ENCODE results near the gene PALMD. TPM values are rescaled to one million over a fixed set of nuclear protein-coding genes. Genes with fewer than 3 reads are reported as not detected.

PALMD gene
- total RNA-seq, 1 donor from 2014 or later: 119 TPM

GRCh38 chr1:99629164-99629563, 16.7 kb upstream of the PALMD start:
- ATAC-seq (no peak), DNase-seq (ENCODE audit: low spot score) (no peak)
- intact Hi-C loops (cut with DNase I): no loop called here

- ATAC-seq (no peak), DNase-seq (ENCODE audit: low spot score) (no peak)
- intact Hi-C loops (cut with DNase I): no loop called here
Observed at GRCh38 chr1:99634971-99635624, 10.8 kb upstream of the PALMD start.

GRCh38 chr1:99635664-99636063, 10.2 kb upstream of the PALMD start:
- ATAC-seq: no peak
- DNase-seq (ENCODE audit: low spot score): no peak
- intact Hi-C loops (cut with DNase I): no loop called here

GRCh38 chr1:99636647-99637175, 9.2 kb upstream of the PALMD start:
- intact Hi-C loops (cut with DNase I): no loop called here
- DNase-seq (ENCODE audit: low spot score): no peak
- ATAC-seq: no peak

- intact Hi-C loops (cut with DNase I): no loop called here
- DNase-seq (ENCODE audit: low spot score) (no peak), ATAC-seq (no peak)
Observed at GRCh38 chr1:99638853-99639252, 7.1 kb upstream of the PALMD start.

GRCh38 chr1:99639408-99639807, 6.5 kb upstream of the PALMD start:
- intact Hi-C loops (cut with DNase I): no loop called here

GRCh38 chr1:99639945-99640344, 6.0 kb upstream of the PALMD start:
- no peak for DNase-seq (ENCODE audit: low spot score)
- intact Hi-C loops (cut with DNase I): no loop called here

More at GRCh38 chr1:99639408-99639807, 6.5 kb upstream of the PALMD start:
- no peak for ATAC-seq
- DNase-seq (ENCODE audit: low spot score): no peak

GRCh38 chr1:99640672-99641071, 5.2 kb upstream of the PALMD start:
- DNase-seq (ENCODE audit: low spot score) (no peak), ATAC-seq (no peak)
- intact Hi-C loops (cut with DNase I): no loop called here

More at GRCh38 chr1:99639945-99640344, 6.0 kb upstream of the PALMD start:
- ATAC-seq: no peak

GRCh38 chr1:99641558-99641957, 4.4 kb upstream of the PALMD start:
- intact Hi-C loops (cut with DNase I): no loop called here
- no peak for DNase-seq (ENCODE audit: low spot score)
- ATAC-seq: no peak

- DNase-seq (ENCODE audit: low spot score): no peak
- ATAC-seq: no peak
- intact Hi-C loops (cut with DNase I): no loop called here
Observed at GRCh38 chr1:99642053-99642452, 3.9 kb upstream of the PALMD start.

- intact Hi-C loops (cut with DNase I): no loop called here
- DNase-seq (ENCODE audit: low spot score): no peak
- no peak for ATAC-seq
Observed at GRCh38 chr1:99643021-99643779, 2.7 kb upstream of the PALMD start.

GRCh38 chr1:99644279-99645004, 1.5 kb upstream of the PALMD start:
- intact Hi-C loops (cut with DNase I): no loop called here

GRCh38 chr1:99645203-99645602, 710 bp upstream of the PALMD start:
- intact Hi-C loops (cut with DNase I): no loop called here
- DNase-seq (ENCODE audit: low spot score) (peak; percentile 61), ATAC-seq (peak; percentile 76)

More at GRCh38 chr1:99644279-99645004, 1.5 kb upstream of the PALMD start:
- no peak for ATAC-seq
- no peak for DNase-seq (ENCODE audit: low spot score)

GRCh38 chr1:99646868-99647267, 955 bp downstream of the PALMD start:
- intact Hi-C loops (cut with DNase I): no loop called here

GRCh38 chr1:99647490-99647889, 1.6 kb downstream of the PALMD start:
- intact Hi-C loops (cut with DNase I): no loop called here
- ATAC-seq: peak; percentile 42
- DNase-seq (ENCODE audit: low spot score): no peak

More at GRCh38 chr1:99646868-99647267, 955 bp downstream of the PALMD start:
- ATAC-seq (no peak), DNase-seq (ENCODE audit: low spot score) (no peak)

- intact Hi-C loops (cut with DNase I): no loop called here
- ATAC-seq: peak; percentile 70
- peak; percentile 63 for DNase-seq (ENCODE audit: low spot score)
Observed at GRCh38 chr1:99648107-99648506, 2.2 kb downstream of the PALMD start.

- intact Hi-C loops (cut with DNase I): no loop called here
- no peak for DNase-seq (ENCODE audit: low spot score)
- no peak for ATAC-seq
Observed at GRCh38 chr1:99650030-99650429, 4.1 kb downstream of the PALMD start.

- peak; percentile 9 for ATAC-seq
- DNase-seq (ENCODE audit: low spot score): no peak
- intact Hi-C loops (cut with DNase I): no loop called here
Observed at GRCh38 chr1:99650773-99651437, 5.0 kb downstream of the PALMD start.

- ATAC-seq (no peak), DNase-seq (ENCODE audit: low spot score) (no peak)
- intact Hi-C loops (cut with DNase I): no loop called here
Observed at GRCh38 chr1:99652881-99653281, 7.0 kb downstream of the PALMD start.
